ENCODE data around the gene SAE1. TPM values are rescaled to one million over a fixed set of nuclear protein-coding genes. Genes with fewer than 3 reads are reported as not detected.
A peak's percentile ranks its signal among the peaks of the same experiment; 100 is the strongest.

Gene SAE1
- total and polyA plus RNA-seq, 10 of the 15 experiments (the other 5 are each of a cell fraction or from before 2014, with no cell fraction given) = 62.0 to 246 (median 148) TPM

DNA sequence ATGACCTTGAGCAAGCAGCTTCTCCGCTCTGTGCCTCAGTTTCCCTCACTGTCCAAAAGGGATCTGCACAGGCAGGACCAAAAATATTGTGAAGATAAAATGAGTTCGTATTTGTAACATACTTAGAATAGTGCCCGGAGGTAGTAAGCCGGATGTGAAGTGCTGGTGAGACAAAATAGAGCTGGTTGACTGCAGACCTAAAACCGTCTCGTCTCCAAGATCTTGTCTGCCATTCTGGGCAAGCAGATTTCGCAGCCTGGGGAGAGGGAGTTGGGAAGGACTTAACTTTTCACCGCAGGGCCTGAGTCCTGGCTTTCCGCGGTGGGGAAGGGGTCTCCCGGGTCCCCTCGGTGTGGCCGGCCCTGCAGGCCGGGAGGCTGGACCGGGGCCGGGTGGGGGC lies 108.5 kb downstream of the SAE1 start:
- H3K79me2 ChIP-seq (ENCODE audit: control insufficient read depth, insufficient read depth, low read length) = no peaks in the 10 kb centered on the region
- peaks cover 1 to 4% of the 10 kb centered on the region in 2 experiments for H3K27me3 ChIP-seq (replicated peaks in 1 of 2; ENCODE audit: control insufficient read depth in 2 of 2, insufficient read depth in 2 of 2, low read length in 1 of 2)
- ATAC-seq (no peak), DNase-seq (ENCODE audit: low read depth, low spot score) (no peak), FAIRE-seq (no peak)
- in situ Hi-C loops (cut with MboI) = no loop called here
- H3K4me2 ChIP-seq (ENCODE audit: control insufficient read depth, insufficient read depth) = peak overlapping the region; percentile 61; the same call in 1 of the 2 replicates
- SMC1A ChIA-PET (ENCODE audit: uncharacterized antibody, unreplicated experiment) = interaction anchor here (1.0 kb wide), 1 partner anchor 28 kb away, joined by 4 read pairs; no protein-coding TSS in a partner anchor
- RAD21 ChIA-PET (ENCODE audit: unreplicated experiment) = interaction anchor here (1.2 to 3.0 kb wide), 2 partner anchors 28 to 636 kb away, joined by 3 to 12 read pairs; no protein-coding TSS in a partner anchor
- no peak overlapping the region for H2AFZ ChIP-seq (ENCODE audit: control insufficient read depth, low read depth, low read length)
- H3K9ac ChIP-seq (ENCODE audit: control insufficient read depth, insufficient read depth, low read length) = no peak overlapping the region
- intact Hi-C loops (cut with micrococcal nuclease; ENCODE audit: unreplicated experiment) = no loop called here
- H4K20me1 ChIP-seq (ENCODE audit: control insufficient read depth, insufficient read depth) = no peaks in the 10 kb centered on the region
- CTCF ChIA-PET = interaction anchor here (3.6 kb wide), 1 partner anchor 29 kb away, joined by 25 read pairs; no protein-coding TSS in a partner anchor
- H3K4me3 ChIP-seq = no peak overlapping the region
- no TSS peak for BruUV-seq (replicated peaks)
- no peak overlapping the region for H3K27ac ChIP-seq (ENCODE audit: control insufficient read depth, insufficient read depth)
- POLR2A ChIA-PET = interaction anchor here (1.7 kb wide), 1 partner anchor 13 kb away, joined by 9 read pairs; no protein-coding TSS in a partner anchor
- no peaks in the 10 kb centered on the region for H3K36me3 ChIP-seq (ENCODE audit: control insufficient read depth in 2 of 2, insufficient read depth in 2 of 2, low read length in 1 of 2)
- peaks cover 23% of the 10 kb centered on the region for H3K4me1 ChIP-seq (ENCODE audit: control insufficient read depth, insufficient read depth, low read length)
- H3K9me3 ChIP-seq (replicated peaks; ENCODE audit: control insufficient read depth, insufficient read depth, low read length) = no peaks in the 10 kb centered on the region; the same call in 2 of the 3 replicates
- whole genome bisulfite sequencing (ENCODE audit: insufficient coverage, insufficient replicate concordance, low lambda C conversion rate, missing lambda C conversion rate) = 18% methylated on average over 8 of the region's 16 CpGs
- TF ChIP-seq, protein P1, sequence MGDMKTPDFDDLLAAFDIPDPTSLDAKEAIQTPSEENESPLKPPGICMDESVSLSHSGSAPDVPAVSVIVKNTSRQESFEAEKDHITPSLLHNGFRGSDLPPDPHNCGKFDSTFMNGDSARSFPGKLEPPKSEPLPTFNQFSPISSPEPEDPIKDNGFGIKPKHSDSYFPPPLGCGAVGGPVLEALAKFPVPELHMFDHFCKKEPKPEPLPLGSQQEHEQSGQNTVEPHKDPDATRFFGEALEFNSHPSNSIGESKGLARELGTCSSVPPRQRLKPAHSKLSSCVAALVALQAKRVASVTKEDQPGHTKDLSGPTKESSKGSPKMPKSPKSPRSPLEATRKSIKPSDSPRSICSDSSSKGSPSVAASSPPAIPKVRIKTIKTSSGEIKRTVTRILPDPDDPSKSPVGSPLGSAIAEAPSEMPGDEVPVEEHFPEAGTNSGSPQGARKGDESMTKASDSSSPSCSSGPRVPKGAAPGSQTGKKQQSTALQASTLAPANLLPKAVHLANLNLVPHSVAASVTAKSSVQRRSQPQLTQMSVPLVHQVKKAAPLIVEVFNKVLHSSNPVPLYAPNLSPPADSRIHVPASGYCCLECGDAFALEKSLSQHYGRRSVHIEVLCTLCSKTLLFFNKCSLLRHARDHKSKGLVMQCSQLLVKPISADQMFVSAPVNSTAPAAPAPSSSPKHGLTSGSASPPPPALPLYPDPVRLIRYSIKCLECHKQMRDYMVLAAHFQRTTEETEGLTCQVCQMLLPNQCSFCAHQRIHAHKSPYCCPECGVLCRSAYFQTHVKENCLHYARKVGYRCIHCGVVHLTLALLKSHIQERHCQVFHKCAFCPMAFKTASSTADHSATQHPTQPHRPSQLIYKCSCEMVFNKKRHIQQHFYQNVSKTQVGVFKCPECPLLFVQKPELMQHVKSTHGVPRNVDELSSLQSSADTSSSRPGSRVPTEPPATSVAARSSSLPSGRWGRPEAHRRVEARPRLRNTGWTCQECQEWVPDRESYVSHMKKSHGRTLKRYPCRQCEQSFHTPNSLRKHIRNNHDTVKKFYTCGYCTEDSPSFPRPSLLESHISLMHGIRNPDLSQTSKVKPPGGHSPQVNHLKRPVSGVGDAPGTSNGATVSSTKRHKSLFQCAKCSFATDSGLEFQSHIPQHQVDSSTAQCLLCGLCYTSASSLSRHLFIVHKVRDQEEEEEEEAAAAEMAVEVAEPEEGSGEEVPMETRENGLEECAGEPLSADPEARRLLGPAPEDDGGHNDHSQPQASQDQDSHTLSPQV (IDR thresholded peaks at IDR 0.05) = no peak
- TF ChIP-seq FOS (IDR thresholded peaks at IDR 0.05; ENCODE audit: borderline replicate concordance, extremely low read depth, insufficient read length) = no peak
- TF ChIP-seq, protein P2, sequence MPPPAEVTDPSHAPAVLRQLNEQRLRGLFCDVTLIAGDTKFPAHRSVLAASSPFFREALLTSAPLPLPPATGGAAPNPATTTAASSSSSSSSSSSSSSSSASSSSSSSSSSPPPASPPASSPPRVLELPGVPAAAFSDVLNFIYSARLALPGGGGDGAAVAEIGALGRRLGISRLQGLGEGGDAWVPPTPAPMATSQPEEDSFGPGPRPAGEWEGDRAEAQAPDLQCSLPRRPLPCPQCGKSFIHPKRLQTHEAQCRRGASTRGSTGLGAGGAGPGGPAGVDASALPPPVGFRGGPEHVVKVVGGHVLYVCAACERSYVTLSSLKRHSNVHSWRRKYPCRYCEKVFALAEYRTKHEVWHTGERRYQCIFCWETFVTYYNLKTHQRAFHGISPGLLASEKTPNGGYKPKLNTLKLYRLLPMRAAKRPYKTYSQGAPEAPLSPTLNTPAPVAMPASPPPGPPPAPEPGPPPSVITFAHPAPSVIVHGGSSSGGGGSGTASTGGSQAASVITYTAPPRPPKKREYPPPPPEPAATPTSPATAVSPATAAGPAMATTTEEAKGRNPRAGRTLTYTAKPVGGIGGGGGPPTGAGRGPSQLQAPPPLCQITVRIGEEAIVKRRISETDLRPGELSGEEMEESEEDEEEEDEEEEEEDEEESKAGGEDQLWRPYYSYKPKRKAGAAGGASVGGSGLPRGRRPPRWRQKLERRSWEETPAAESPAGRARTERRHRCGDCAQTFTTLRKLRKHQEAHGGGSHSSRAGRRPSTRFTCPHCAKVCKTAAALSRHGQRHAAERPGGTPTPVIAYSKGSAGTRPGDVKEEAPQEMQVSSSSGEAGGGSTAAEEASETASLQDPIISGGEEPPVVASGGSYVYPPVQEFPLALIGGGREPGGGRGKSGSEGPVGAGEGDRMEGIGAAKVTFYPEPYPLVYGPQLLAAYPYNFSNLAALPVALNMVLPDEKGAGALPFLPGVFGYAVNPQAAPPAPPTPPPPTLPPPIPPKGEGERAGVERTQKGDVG (CRISPR knock-in tag; IDR thresholded peaks at IDR 0.05) = no peak
- TF ChIP-seq EP300 (IDR thresholded peaks at IDR 0.05; ENCODE audit: borderline replicate concordance in 1 of 2, control insufficient read depth in 1 of 2, low read depth in 2 of 2, low read length in 2 of 2) = no peak
- TF ChIP-seq, protein P3, sequence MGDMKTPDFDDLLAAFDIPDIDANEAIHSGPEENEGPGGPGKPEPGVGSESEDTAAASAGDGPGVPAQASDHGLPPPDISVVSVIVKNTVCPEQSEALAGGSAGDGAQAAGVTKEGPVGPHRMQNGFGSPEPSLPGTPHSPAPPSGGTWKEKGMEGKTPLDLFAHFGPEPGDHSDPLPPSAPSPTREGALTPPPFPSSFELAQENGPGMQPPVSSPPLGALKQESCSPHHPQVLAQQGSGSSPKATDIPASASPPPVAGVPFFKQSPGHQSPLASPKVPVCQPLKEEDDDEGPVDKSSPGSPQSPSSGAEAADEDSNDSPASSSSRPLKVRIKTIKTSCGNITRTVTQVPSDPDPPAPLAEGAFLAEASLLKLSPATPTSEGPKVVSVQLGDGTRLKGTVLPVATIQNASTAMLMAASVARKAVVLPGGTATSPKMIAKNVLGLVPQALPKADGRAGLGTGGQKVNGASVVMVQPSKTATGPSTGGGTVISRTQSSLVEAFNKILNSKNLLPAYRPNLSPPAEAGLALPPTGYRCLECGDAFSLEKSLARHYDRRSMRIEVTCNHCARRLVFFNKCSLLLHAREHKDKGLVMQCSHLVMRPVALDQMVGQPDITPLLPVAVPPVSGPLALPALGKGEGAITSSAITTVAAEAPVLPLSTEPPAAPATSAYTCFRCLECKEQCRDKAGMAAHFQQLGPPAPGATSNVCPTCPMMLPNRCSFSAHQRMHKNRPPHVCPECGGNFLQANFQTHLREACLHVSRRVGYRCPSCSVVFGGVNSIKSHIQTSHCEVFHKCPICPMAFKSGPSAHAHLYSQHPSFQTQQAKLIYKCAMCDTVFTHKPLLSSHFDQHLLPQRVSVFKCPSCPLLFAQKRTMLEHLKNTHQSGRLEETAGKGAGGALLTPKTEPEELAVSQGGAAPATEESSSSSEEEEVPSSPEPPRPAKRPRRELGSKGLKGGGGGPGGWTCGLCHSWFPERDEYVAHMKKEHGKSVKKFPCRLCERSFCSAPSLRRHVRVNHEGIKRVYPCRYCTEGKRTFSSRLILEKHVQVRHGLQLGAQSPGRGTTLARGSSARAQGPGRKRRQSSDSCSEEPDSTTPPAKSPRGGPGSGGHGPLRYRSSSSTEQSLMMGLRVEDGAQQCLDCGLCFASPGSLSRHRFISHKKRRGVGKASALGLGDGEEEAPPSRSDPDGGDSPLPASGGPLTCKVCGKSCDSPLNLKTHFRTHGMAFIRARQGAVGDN (IDR thresholded peaks at IDR 0.05) = no peak
- no peak for TF ChIP-seq RUNX3 (IDR thresholded peaks at IDR 0.05; ENCODE audit: low read length)
- TF ChIP-seq, protein P4, sequence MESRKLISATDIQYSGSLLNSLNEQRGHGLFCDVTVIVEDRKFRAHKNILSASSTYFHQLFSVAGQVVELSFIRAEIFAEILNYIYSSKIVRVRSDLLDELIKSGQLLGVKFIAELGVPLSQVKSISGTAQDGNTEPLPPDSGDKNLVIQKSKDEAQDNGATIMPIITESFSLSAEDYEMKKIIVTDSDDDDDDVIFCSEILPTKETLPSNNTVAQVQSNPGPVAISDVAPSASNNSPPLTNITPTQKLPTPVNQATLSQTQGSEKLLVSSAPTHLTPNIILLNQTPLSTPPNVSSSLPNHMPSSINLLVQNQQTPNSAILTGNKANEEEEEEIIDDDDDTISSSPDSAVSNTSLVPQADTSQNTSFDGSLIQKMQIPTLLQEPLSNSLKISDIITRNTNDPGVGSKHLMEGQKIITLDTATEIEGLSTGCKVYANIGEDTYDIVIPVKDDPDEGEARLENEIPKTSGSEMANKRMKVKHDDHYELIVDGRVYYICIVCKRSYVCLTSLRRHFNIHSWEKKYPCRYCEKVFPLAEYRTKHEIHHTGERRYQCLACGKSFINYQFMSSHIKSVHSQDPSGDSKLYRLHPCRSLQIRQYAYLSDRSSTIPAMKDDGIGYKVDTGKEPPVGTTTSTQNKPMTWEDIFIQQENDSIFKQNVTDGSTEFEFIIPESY (IDR thresholded peaks at IDR 0.05) = no peak
- TF ChIP-seq FOXM1 (IDR thresholded peaks at IDR 0.05; ENCODE audit: low read depth, low read length) = no peak

Data from GM12878 (cell line).